NCI-H2171 (cell line): Measurements from ENCODE around the gene TRPT1.
A peak's percentile ranks its signal among the peaks of the same experiment; 100 is the strongest.

Source experiments
- DNase-seq: peaks from one replicate; lab custom pipeline; 2025; lab: John Stamatoyannopoulos, UW

TRPT1 gene

GRCh38 chr11:64245401-64245796 lies 19.4 kb upstream of the TRPT1 start:
- no peak for DNase-seq

- no peak for DNase-seq
Measured at GRCh38 chr11:64244966-64245365, 19.0 kb upstream of the TRPT1 start.

GRCh38 chr11:64244107-64244506 lies 18.1 kb upstream of the TRPT1 start:
- no peak for DNase-seq

GRCh38 chr11:64243236-64243854 lies 17.4 kb upstream of the TRPT1 start:
- no peak for DNase-seq

GRCh38 chr11:64241491-64242374 lies 15.7 kb upstream of the TRPT1 start:
- peak; percentile 98 for DNase-seq

GRCh38 chr11:64241241-64241490 lies 15.2 kb upstream of the TRPT1 start:
- DNase-seq: no peak

- peak; percentile 97 for DNase-seq
Measured at GRCh38 chr11:64240435-64241240, 14.7 kb upstream of the TRPT1 start, which contains the start of gene FKBP2. FKBP2 (plus strand) TSS chr11:64241095; CDS start chr11:64242388, 1,293 bp downstream.

- DNase-seq: no peak
Measured at GRCh38 chr11:64239662-64240434, 13.9 kb upstream of the TRPT1 start.

GRCh38 chr11:64238999-64239398 lies 13.0 kb upstream of the TRPT1 start:
- no peak for DNase-seq

- DNase-seq: no peak
Measured at GRCh38 chr11:64238076-64238475, 12.1 kb upstream of the TRPT1 start.

- no peak for DNase-seq
Measured at GRCh38 chr11:64237484-64237951, 11.5 kb upstream of the TRPT1 start.

- no peak for DNase-seq
Measured at GRCh38 chr11:64235437-64236161, 9.6 kb upstream of the TRPT1 start.

- DNase-seq: peak; percentile 43
Measured at GRCh38 chr11:64234647-64235379, 8.8 kb upstream of the TRPT1 start.

- peak; percentile 59 for DNase-seq
Measured at GRCh38 chr11:64233913-64234586, 8.1 kb upstream of the TRPT1 start, which contains the start of gene VEGFB. VEGFB (plus strand) TSS chr11:64234584; CDS start chr11:64234834, 250 bp downstream.

- no peak for DNase-seq
Measured at GRCh38 chr11:64232967-64233315, 7.0 kb upstream of the TRPT1 start.

- DNase-seq: no peak
Measured at GRCh38 chr11:64232182-64232966, 6.4 kb upstream of the TRPT1 start.

- no peak for DNase-seq
Measured at GRCh38 chr11:64231546-64231945, 5.6 kb upstream of the TRPT1 start.

- no peak for DNase-seq
Measured at GRCh38 chr11:64230985-64231365, 5.0 kb upstream of the TRPT1 start.
